Measurements from ENCODE around the gene RNLS.
"Not testable (repeated sequence)": the region's sequence is repeated elsewhere in the genome, so short reads cannot be mapped to it uniquely, and the experiment has no call there.

Gene RNLS

GRCh38 chr10:88521791-88522190 lies 61.3 kb downstream of the RNLS start:
- no peak for DNase-seq

GRCh38 chr10:88515235-88515634 lies 67.9 kb downstream of the RNLS start:
- DNase-seq = no peak

GRCh38 chr10:88512599-88512998 lies 70.5 kb downstream of the RNLS start:
- no peak for DNase-seq

- no peak for DNase-seq
Observed at GRCh38 chr10:88508796-88509195, 74.3 kb downstream of the RNLS start.

GRCh38 chr10:88507826-88508453 lies 75.2 kb downstream of the RNLS start:
- DNase-seq = no peak

GRCh38 chr10:88507404-88507803 lies 75.7 kb downstream of the RNLS start:
- no peak for DNase-seq

- no peak for DNase-seq
Observed at GRCh38 chr10:88505680-88506215, 77.4 kb downstream of the RNLS start.

- DNase-seq = no peak
Observed at GRCh38 chr10:88505265-88505664, 77.9 kb downstream of the RNLS start.

- DNase-seq = no peak
Observed at GRCh38 chr10:88500656-88501055, 82.5 kb downstream of the RNLS start.

GRCh38 chr10:88499569-88500470 lies 83.3 kb downstream of the RNLS start:
- DNase-seq = peak; percentile 51

GRCh38 chr10:88497913-88498312 lies 85.2 kb downstream of the RNLS start:
- DNase-seq = no peak

- DNase-seq = no peak
Observed at GRCh38 chr10:88494537-88494936, 88.6 kb downstream of the RNLS start.

GRCh38 chr10:88493691-88494483 lies 89.2 kb downstream of the RNLS start:
- DNase-seq = peak; percentile 20

- no peak for DNase-seq
Observed at GRCh38 chr10:88491314-88491713, 91.8 kb downstream of the RNLS start.

GRCh38 chr10:88490231-88490980 lies 92.7 kb downstream of the RNLS start:
- no peak for DNase-seq

- no peak for DNase-seq
Observed at GRCh38 chr10:88489107-88489506, 94.0 kb downstream of the RNLS start.

GRCh38 chr10:88486816-88487215 lies 96.3 kb downstream of the RNLS start:
- DNase-seq = not testable (repeated sequence)

- DNase-seq = no peak
Observed at GRCh38 chr10:88482220-88482619, 100.9 kb downstream of the RNLS start.

- DNase-seq = peak; percentile 6
Observed at GRCh38 chr10:88478256-88478655, 104.9 kb downstream of the RNLS start.

- no peak for DNase-seq
Observed at GRCh38 chr10:88477343-88478085, 105.6 kb downstream of the RNLS start.
